GM10266 (cell line): ENCODE results near the gene HDAC9.

Source experiments
- DNase-seq: peaks from one replicate; pipeline ENCODE4 v3.0.0; 2012; ENCODE audit errors: extremely low spot score
- CTCF ChIP-seq: IDR thresholded peaks from 2 replicates; pipeline ENCODE4 v1.5.1; 2012; ENCODE audit warnings: mild to moderate bottlenecking, low read depth; ENCODE audit not compliant: control insufficient read depth, insufficient read depth; ENCODE audit errors: missing control alignments

HDAC9 gene

GRCh38 chr7:19011212-19011611 lies 515.7 kb downstream of the HDAC9 start:
- no peak for DNase-seq
- TF ChIP-seq CTCF, result no peak

GRCh38 chr7:19015098-19015497 lies 519.5 kb downstream of the HDAC9 start:
- TF ChIP-seq CTCF, result no peak
- no peak for DNase-seq

DNA sequence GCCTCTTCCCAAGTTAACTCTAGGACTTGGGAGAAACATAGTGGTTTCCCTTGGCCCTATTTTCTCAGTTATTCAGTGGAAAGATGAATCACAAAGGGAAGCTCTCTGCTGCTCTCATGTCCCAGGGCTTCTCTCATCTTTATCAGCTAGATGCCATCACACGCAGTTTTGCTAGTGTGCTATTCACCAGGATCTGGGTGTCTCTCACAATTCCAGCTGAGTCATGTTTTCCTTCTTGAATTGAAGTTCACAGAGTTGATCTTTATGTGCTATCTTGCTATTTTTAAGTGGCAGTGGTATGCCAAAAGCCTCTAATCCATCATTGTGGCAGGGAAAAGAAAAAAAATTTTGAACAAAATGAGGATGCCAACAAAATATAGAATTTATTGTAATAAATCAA lies 520.6 kb downstream of the HDAC9 start:
- DNase-seq, result no peak
- no peak for TF ChIP-seq CTCF

- no peak for DNase-seq
Observed at GRCh38 chr7:19017374-19017773, 521.8 kb downstream of the HDAC9 start.

DNA sequence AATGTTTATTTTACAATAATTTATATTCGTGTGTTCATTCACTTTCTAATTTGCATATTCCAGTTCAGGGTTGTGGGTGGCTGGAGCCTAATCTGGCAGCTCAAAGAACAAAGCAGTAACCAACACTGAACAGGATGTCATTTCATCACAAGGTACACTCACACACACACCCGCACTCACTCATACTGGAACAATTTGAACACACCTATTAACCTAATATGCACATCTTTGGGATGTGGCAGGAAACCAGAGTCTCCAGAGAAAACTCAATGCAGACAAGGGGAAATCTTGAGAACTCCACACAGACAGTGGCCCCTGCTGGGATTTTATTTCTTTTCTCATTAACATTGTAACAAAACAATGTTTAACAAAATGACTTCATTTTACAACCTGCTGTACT lies 524.5 kb downstream of the HDAC9 start:
- no peak for DNase-seq
- no peak for TF ChIP-seq CTCF

More at GRCh38 chr7:19017374-19017773, 521.8 kb downstream of the HDAC9 start:
- no peak for TF ChIP-seq CTCF

DNA sequence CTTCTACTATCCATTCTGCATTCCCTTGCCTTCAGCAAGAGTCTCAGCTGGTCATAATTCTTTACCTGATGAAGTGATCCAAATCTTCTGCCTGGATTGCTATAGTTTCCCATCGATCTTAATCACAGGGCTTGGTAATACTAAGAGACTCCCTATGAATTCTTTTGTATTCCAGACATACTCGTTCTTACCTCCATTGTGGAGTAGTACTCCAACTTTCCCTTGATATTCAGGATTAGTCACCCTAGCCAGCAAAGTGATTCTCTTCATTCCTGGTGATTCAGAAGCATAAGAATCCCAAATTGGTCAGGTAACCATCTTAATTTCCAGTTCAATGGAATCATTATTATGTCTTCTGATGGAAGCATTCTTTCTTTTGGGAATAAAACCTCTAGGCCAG lies 525.2 kb downstream of the HDAC9 start:
- no peak for TF ChIP-seq CTCF
- no peak for DNase-seq

GRCh38 chr7:19023477-19023876 lies 527.9 kb downstream of the HDAC9 start:
- DNase-seq, result no peak
- TF ChIP-seq CTCF, result no peak
